Measurements from ENCODE around the gene TMEM192. TPM values are rescaled to one million over a fixed set of nuclear protein-coding genes. Genes with fewer than 3 reads are reported as not detected.
A peak's percentile ranks its signal among the peaks of the same experiment; 100 is the strongest.

Gene TMEM192
- total and polyA plus RNA-seq, 11 donors, result 6.5 to 21.1 (median 17.7) TPM

GRCh38 chr4:165070560-165070959, 42.1 kb downstream of the TMEM192 start:
- no peak for ATAC-seq
- intact Hi-C loops (cut with DNase I), result no loop called here
- 66 to 78% (median 72%) methylated on average over 1 of the region's 1 CpG for WGBS, 4 donors
- Histone ChIP-seq H3K36me3 (peaks cover 0 to 2% (median 0%) of the 10 kb centered on the region in 9 donors), H3K27ac (no peak overlapping the region), H3K4me1 (peaks cover 0 to 7% (median 0%) of the 10 kb centered on the region in 12 donors), H3K4me3 (no peak overlapping the region), H3K9me3 (no peaks in the 10 kb centered on the region), H3K27me3 (no peaks in the 10 kb centered on the region)
- TF ChIP-seq CTCF (IDR thresholded peaks at IDR 0.05), result no peak
- TF ChIP-seq POLR2A (IDR thresholded peaks at IDR 0.05), result no peak
- DNase-seq, result no peak

DNA sequence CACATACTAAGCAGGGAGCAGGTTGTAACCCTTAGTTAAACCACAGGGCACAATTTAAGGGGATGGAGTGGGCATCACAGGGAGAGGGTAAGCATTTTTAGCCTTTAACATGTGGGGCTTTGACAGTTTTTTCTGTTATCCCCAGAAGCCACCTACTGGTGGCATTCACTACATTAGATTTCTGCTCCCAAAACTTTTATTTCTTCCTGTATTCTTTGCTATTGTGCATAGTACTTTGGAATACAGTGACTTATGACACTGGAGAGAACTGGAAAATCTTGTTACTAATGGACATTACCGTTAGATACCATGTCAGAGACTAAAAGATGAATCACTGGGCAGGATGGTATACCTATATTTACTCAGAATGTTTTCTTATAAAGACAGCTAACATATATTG, 51.7 kb downstream of the TMEM192 start:
- H3K4me3 ChIP-seq, result no peak overlapping the region
- no peaks in the 10 kb centered on the region for H3K4me1 ChIP-seq
- H3K9me3 ChIP-seq, result no peaks in the 10 kb centered on the region
- TF ChIP-seq POLR2A (IDR thresholded peaks at IDR 0.05), result no peak
- peak in 2 of 12 donors; percentile 9 to 16 for TF ChIP-seq CTCF (IDR thresholded peaks at IDR 0.05)
- no peak overlapping the region for H3K27ac ChIP-seq
- ATAC-seq (no peak), DNase-seq (no peak)
- H3K27me3 ChIP-seq, result no peaks in the 10 kb centered on the region
- intact Hi-C loops (cut with DNase I), result no loop called here
- no peaks in the 10 kb centered on the region for H3K36me3 ChIP-seq
- 52 to 69% (median 66%) methylated on average over 1 of the region's 1 CpG for WGBS, 4 donors

GRCh38 chr4:165059386-165059785, 53.3 kb downstream of the TMEM192 start:
- intact Hi-C loops (cut with DNase I), result no loop called here
- no peaks in the 10 kb centered on the region for H3K4me1 ChIP-seq
- H3K27ac ChIP-seq, result no peak overlapping the region
- no peaks in the 10 kb centered on the region for H3K27me3 ChIP-seq
- WGBS, 4 donors, result 75 to 95% (median 79%) methylated on average over 4 of the region's 4 CpGs
- DNase-seq (no peak), ATAC-seq (no peak)
- H3K9me3 ChIP-seq, result no peaks in the 10 kb centered on the region
- TF ChIP-seq POLR2A (IDR thresholded peaks at IDR 0.05) (no peak), CTCF (IDR thresholded peaks at IDR 0.05) (no peak)
- H3K4me3 ChIP-seq, result no peak overlapping the region
- H3K36me3 ChIP-seq, result no peaks in the 10 kb centered on the region

GRCh38 chr4:165058666-165059065, 54.0 kb downstream of the TMEM192 start:
- ATAC-seq (no peak), DNase-seq (no peak)
- TF ChIP-seq CTCF (IDR thresholded peaks at IDR 0.05), result no peak
- TF ChIP-seq POLR2A (IDR thresholded peaks at IDR 0.05), result no peak
- no peak overlapping the region for H3K4me3 ChIP-seq
- H3K27me3 ChIP-seq, result no peaks in the 10 kb centered on the region
- H3K36me3 ChIP-seq, result no peaks in the 10 kb centered on the region
- H3K27ac ChIP-seq, result no peak overlapping the region
- WGBS, 4 donors, result 63 to 72% (median 68%) methylated on average over 2 of the region's 2 CpGs
- H3K4me1 ChIP-seq, result no peaks in the 10 kb centered on the region
- intact Hi-C loops (cut with DNase I), result no loop called here
- H3K9me3 ChIP-seq, result no peaks in the 10 kb centered on the region
